ENCODE measurements around the gene ST6GALNAC6.
A peak's percentile ranks its signal among the peaks of the same experiment; 100 is the strongest.

Gene ST6GALNAC6

GRCh38 chr9:127878001-127878651 lies 21.3 kb downstream of the ST6GALNAC6 start:
- no peak for ATAC-seq (ENCODE audit: low read depth)

DNA sequence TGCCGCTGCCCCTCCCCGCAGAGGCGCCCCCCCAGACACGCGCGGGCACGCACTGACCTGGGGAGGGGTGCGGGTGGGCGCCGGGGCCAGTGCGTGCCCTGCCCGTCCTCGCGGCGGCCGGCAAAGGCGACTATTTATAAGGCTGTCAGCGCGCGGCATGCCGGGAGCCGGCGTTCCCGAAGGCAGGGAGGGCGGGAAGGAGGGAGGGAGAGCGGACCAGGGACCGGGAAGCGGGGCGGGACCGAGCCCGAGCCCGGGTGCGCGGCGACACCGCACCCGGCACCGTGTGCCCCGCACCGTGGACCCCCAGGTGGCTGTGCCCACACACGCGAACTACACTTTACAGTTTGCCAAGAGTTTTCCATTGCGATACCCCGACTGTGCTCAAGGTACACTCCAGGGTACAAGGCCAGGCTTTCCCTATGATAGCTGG lies 21.8 kb downstream of the ST6GALNAC6 start, which contains the start of gene AK1:
Gene AK1 (minus strand): TSS at position 110 of the 433 bp plus-strand sequence. CDS start 3,058 bp downstream, outside the sequence.
- Histone ChIP-seq H3K9me3 (ENCODE audit: severe bottlenecking) (no peaks in the 10 kb centered on the region), H3K27me3 (ENCODE audit: insufficient read depth, poor library complexity, severe bottlenecking) (no peaks in the 10 kb centered on the region), H3K4me3 (ENCODE audit: severe bottlenecking) (peak within 1 kb of the TSS; percentile 27), H3K4me1 (ENCODE audit: insufficient read depth, poor library complexity, severe bottlenecking) (peaks cover 11% of the 10 kb centered on the region), H3K27ac (ENCODE audit: poor library complexity, severe bottlenecking) (peak within 1 kb of the TSS; percentile 37), H3K36me3 (ENCODE audit: low read depth) (no peaks in the 10 kb centered on the region)
- DNase-seq (ENCODE audit: low spot score) (peak; percentile 78), ATAC-seq (ENCODE audit: low read depth) (peak; percentile 69)
- TF ChIP-seq, protein P1, sequence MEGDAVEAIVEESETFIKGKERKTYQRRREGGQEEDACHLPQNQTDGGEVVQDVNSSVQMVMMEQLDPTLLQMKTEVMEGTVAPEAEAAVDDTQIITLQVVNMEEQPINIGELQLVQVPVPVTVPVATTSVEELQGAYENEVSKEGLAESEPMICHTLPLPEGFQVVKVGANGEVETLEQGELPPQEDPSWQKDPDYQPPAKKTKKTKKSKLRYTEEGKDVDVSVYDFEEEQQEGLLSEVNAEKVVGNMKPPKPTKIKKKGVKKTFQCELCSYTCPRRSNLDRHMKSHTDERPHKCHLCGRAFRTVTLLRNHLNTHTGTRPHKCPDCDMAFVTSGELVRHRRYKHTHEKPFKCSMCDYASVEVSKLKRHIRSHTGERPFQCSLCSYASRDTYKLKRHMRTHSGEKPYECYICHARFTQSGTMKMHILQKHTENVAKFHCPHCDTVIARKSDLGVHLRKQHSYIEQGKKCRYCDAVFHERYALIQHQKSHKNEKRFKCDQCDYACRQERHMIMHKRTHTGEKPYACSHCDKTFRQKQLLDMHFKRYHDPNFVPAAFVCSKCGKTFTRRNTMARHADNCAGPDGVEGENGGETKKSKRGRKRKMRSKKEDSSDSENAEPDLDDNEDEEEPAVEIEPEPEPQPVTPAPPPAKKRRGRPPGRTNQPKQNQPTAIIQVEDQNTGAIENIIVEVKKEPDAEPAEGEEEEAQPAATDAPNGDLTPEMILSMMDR (IDR thresholded peaks at IDR 0.05; ENCODE audit: poor library complexity, severe bottlenecking): no peak

More at GRCh38 chr9:127878001-127878651, 21.3 kb downstream of the ST6GALNAC6 start:
- Histone ChIP-seq H3K36me3 (ENCODE audit: low read depth) (no peaks in the 10 kb centered on the region), H3K9me3 (ENCODE audit: severe bottlenecking) (no peaks in the 10 kb centered on the region), H3K4me1 (ENCODE audit: insufficient read depth, poor library complexity, severe bottlenecking) (peaks cover 11% of the 10 kb centered on the region), H3K27me3 (ENCODE audit: insufficient read depth, poor library complexity, severe bottlenecking) (no peaks in the 10 kb centered on the region), H3K4me3 (ENCODE audit: severe bottlenecking) (peak overlapping the region; percentile 27), H3K27ac (ENCODE audit: poor library complexity, severe bottlenecking) (peak overlapping the region; percentile 37)
- TF ChIP-seq, protein P1 (IDR thresholded peaks at IDR 0.05; ENCODE audit: poor library complexity, severe bottlenecking): no peak
- DNase-seq (ENCODE audit: low spot score): peak; percentile 49

DNA sequence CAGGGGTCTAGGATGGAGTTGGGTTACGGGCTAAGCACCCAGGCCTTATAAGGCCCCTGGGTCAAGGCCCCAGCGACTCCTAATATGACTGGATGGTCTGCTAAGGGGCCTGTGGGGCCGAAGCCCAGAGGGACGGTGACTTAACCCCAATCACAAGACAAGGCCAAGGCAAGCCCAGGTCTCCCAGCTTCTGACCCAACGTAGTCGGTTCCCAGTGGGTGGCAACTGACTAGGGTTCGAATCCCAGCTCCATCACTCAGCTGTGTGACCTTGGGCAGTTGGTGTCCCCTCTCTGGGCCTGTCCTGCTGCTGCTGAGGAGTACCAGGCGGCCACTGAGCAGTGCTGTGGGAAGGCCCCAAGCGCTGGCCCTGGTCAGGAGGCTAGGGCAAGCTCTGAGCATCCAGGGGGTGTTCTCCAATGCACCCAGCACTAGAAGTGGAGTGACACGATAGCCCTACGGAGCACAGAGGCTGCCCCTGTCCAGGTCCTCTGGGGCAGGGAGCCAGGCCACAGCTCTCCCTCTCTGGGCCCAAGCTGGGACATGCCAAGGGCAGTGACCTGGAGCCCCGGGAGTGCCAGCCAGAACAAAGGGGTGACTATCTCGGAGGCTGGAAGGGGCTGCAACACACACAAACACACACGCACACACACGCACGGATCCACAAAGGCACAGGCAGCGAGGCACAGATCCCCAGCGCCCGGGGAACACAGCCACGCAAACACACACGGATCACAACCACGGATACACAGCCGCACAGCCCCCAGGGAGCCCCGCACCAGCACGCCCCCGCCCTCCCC lies 22.4 kb downstream of the ST6GALNAC6 start:
- Histone ChIP-seq H3K36me3 (ENCODE audit: low read depth) (no peaks in the 10 kb centered on the region), H3K27me3 (ENCODE audit: insufficient read depth, poor library complexity, severe bottlenecking) (no peaks in the 10 kb centered on the region), H3K4me3 (ENCODE audit: severe bottlenecking) (peak overlapping the region; percentile 27), H3K4me1 (ENCODE audit: insufficient read depth, poor library complexity, severe bottlenecking) (peaks cover 11% of the 10 kb centered on the region), H3K27ac (ENCODE audit: poor library complexity, severe bottlenecking) (peak overlapping the region; percentile 37), H3K9me3 (ENCODE audit: severe bottlenecking) (no peaks in the 10 kb centered on the region)
- peak; percentile 65 for DNase-seq (ENCODE audit: low spot score)
- peak; percentile 20 for ATAC-seq (ENCODE audit: low read depth)
- TF ChIP-seq, protein P1 (IDR thresholded peaks at IDR 0.05; ENCODE audit: poor library complexity, severe bottlenecking): no peak

- TF ChIP-seq, protein P1 (IDR thresholded peaks at IDR 0.05; ENCODE audit: poor library complexity, severe bottlenecking): no peak
- Histone ChIP-seq H3K4me1 (ENCODE audit: insufficient read depth, poor library complexity, severe bottlenecking) (peaks cover 11% of the 10 kb centered on the region), H3K36me3 (ENCODE audit: low read depth) (no peaks in the 10 kb centered on the region), H3K4me3 (ENCODE audit: severe bottlenecking) (no peak overlapping the region), H3K27ac (ENCODE audit: poor library complexity, severe bottlenecking) (peak overlapping the region; percentile 37), H3K27me3 (ENCODE audit: insufficient read depth, poor library complexity, severe bottlenecking) (no peaks in the 10 kb centered on the region), H3K9me3 (ENCODE audit: severe bottlenecking) (no peaks in the 10 kb centered on the region)
- no peak for ATAC-seq (ENCODE audit: low read depth)
- peak; percentile 49 for DNase-seq (ENCODE audit: low spot score)
Observed at GRCh38 chr9:127876026-127876763, 23.2 kb downstream of the ST6GALNAC6 start.
